Measurements from ENCODE around the gene AACS. TPM values are rescaled to one million over a fixed set of nuclear protein-coding genes. Genes with fewer than 3 reads are reported as not detected.

The AACS gene
- total RNA-seq, 1 experiment from 2014 or later: 31.3 TPM

DNA sequence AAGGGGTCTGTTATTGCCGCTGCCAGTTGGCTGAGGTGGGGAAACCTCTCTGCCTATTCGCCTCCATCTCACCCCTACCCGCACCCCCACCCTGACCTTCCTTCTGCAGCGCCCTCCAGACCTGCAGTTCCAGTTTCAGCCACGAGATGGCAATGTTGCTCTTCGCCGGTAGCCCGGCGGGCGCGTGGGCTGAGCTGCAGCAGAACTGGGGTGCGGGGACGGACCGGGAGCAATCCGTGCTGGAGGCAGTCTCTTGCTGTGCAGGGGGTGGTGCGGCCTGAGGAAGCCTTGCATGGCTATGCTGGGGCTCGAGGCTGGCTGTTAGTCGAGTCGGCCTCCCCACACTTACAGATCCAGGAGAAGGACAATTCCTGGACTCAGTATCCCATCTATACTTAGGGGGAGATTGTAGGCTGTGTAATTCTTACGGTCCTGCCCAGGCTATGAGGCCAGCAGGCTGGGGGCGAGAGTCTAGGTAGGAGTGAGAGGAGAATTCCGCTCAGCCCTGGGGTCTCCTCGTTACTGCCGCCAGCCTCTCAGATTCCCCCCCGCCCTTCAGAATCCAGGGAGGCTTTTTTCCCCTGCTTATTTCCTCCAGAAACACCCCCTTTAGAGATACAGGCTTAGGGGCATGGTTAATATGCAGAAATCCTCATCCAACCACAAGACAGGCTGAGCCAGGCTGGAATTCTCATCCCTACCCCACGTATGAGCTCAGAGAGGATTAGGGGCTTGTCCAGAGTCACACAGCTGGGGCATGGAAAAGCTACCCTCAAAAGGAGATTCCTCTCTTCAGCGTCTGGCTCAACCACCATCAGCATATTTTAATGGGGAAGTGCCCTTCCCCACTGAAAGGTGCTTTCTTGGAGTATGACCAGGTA, 118.2 kb downstream of the AACS start:
- TF ChIP-seq, protein P1, sequence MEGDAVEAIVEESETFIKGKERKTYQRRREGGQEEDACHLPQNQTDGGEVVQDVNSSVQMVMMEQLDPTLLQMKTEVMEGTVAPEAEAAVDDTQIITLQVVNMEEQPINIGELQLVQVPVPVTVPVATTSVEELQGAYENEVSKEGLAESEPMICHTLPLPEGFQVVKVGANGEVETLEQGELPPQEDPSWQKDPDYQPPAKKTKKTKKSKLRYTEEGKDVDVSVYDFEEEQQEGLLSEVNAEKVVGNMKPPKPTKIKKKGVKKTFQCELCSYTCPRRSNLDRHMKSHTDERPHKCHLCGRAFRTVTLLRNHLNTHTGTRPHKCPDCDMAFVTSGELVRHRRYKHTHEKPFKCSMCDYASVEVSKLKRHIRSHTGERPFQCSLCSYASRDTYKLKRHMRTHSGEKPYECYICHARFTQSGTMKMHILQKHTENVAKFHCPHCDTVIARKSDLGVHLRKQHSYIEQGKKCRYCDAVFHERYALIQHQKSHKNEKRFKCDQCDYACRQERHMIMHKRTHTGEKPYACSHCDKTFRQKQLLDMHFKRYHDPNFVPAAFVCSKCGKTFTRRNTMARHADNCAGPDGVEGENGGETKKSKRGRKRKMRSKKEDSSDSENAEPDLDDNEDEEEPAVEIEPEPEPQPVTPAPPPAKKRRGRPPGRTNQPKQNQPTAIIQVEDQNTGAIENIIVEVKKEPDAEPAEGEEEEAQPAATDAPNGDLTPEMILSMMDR (IDR thresholded peaks at IDR 0.05; ENCODE audit: insufficient read depth in 1 of 2, low read depth in 1 of 2, low read length in 1 of 2, severe bottlenecking in 1 of 2, unreplicated experiment in 1 of 2): peak; percentile 97 to 98
- Histone ChIP-seq H3K36me3 (ENCODE audit: control insufficient read depth, insufficient read depth, low read length) (no peaks in the 10 kb centered on the region), H3K27me3 (replicated peaks; ENCODE audit: control insufficient read depth, insufficient read depth, low read length) (peaks cover 4% of the 10 kb centered on the region), H3K4me1 (no peaks in the 10 kb centered on the region), H3K4me3 (ENCODE audit: low read depth, low read length) (no peak overlapping the region), H3K9me3 (no peaks in the 10 kb centered on the region)
- no peak overlapping the region for H3K4me3 Mint-ChIP-seq (ENCODE audit: unreplicated experiment)
- H3K27me3 Mint-ChIP-seq (ENCODE audit: insufficient read depth, unreplicated experiment): peaks cover 30% of the 10 kb centered on the region
- no peaks in the 10 kb centered on the region for H3K9me3 Mint-ChIP-seq (ENCODE audit: unreplicated experiment)
- DNase-seq: peak; percentile 67 to 85
- intact Hi-C loops (cut with micrococcal nuclease; ENCODE audit: unreplicated experiment): loop anchor here (1.0 to 5.0 kb wide), 3 partner anchors 20 to 220 kb away; no protein-coding TSS in a partner anchor
- no peaks in the 10 kb centered on the region for H3K36me3 Mint-ChIP-seq (ENCODE audit: insufficient read depth, unreplicated experiment)
- H3K27ac Mint-ChIP-seq (ENCODE audit: unreplicated experiment): no peak overlapping the region
- ChIA-PET CTCF (interaction anchor here (0.6 to 3.1 kb wide), 7 partner anchors 9 to 219 kb away, joined by 3 to 14 read pairs (median 4); no protein-coding TSS in a partner anchor), POLR2A (no interaction called here)
- BruUV-seq (replicated peaks): no TSS peak
- no peaks in the 10 kb centered on the region for H3K4me1 Mint-ChIP-seq (ENCODE audit: low read depth, unreplicated experiment)

DNA sequence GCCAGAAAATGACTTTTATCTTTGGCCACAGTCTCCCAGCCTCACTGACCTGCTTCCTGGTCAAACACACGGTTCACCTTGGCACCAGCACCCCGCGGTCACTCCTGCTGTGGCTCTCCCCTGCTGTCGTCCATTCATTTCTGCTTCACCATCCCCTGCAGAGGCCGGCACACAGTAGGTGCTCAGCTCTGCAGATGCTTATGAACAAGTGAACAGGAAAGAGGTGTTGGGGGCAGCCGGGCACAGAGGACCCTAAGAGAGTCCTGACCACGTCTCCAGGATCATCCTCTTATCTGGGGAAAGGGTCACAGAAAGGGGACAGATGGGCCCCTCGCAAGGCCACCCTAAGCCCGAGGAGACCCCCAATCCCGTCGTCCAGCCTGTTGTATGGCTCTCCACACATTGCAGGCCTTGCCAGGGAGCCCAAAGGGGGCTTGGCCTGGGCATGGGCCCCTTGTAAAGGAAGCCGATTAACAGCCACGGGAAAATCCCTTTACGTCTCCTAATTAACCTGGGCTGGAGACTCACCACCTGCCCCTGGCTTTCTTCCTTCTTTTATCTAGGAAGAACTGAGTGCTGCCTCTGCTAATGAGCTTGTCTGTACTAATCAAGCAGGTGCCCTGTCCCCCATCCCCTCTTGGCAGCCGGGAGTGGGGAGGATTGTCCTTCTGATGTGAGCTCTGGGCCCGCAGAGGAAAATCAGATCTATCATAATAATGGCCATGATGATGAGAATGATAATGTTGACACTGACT, 119.2 kb downstream of the AACS start:
- H3K4me1 ChIP-seq: no peaks in the 10 kb centered on the region
- H3K9me3 ChIP-seq: no peaks in the 10 kb centered on the region
- no peaks in the 10 kb centered on the region for H3K9me3 Mint-ChIP-seq (ENCODE audit: unreplicated experiment)
- H3K4me3 ChIP-seq (ENCODE audit: low read depth, low read length): no peak overlapping the region
- TF ChIP-seq, protein P1 (IDR thresholded peaks at IDR 0.05; ENCODE audit: insufficient read depth in 1 of 2, low read depth in 1 of 2, low read length in 1 of 2, severe bottlenecking in 1 of 2, unreplicated experiment in 1 of 2): no peak
- H3K27me3 ChIP-seq (replicated peaks; ENCODE audit: control insufficient read depth, insufficient read depth, low read length): peaks cover 4% of the 10 kb centered on the region
- ChIA-PET POLR2A (no interaction called here), CTCF (interaction anchor here (0.6 to 3.1 kb wide), 3 partner anchors 11 to 218 kb away, joined by 3 to 14 read pairs (median 10); no protein-coding TSS in a partner anchor)
- H3K4me3 Mint-ChIP-seq (ENCODE audit: unreplicated experiment): no peak overlapping the region
- no peak for DNase-seq
- no peak overlapping the region for H3K27ac Mint-ChIP-seq (ENCODE audit: unreplicated experiment)
- H3K36me3 ChIP-seq (ENCODE audit: control insufficient read depth, insufficient read depth, low read length): no peaks in the 10 kb centered on the region
- intact Hi-C loops (cut with micrococcal nuclease; ENCODE audit: unreplicated experiment): loop anchor here (5.0 kb wide), 1 partner anchor 148 kb away; no protein-coding TSS in a partner anchor
- H3K27me3 Mint-ChIP-seq (ENCODE audit: insufficient read depth, unreplicated experiment): peaks cover 38% of the 10 kb centered on the region
- H3K4me1 Mint-ChIP-seq (ENCODE audit: low read depth, unreplicated experiment): no peaks in the 10 kb centered on the region
- H3K36me3 Mint-ChIP-seq (ENCODE audit: insufficient read depth, unreplicated experiment): no peaks in the 10 kb centered on the region
- no TSS peak for BruUV-seq (replicated peaks)

DNA sequence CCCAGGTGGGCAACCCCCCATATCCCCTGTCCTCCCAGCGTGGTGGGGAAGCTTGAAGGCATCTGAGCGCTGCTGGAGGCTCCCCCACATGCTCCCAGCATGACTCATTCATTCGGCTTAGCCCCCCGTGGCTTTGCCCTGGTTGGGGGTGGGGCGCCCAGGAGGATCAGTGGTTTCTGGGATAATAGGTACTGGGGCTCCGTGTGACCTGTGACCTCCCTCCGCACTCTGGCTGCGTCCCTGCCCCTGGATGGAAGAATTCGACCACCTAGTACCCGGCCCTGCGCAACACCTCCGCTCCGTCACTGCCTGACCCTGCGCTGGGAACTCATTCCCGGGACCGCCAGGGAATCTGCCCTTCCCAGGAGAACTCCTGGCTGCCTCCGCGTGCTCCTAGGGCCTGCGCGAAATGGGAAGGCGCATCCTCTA, 120.1 kb downstream of the AACS start:
- H3K36me3 ChIP-seq (ENCODE audit: control insufficient read depth, insufficient read depth, low read length): no peaks in the 10 kb centered on the region
- Mint-ChIP-seq H3K27me3 (ENCODE audit: insufficient read depth, unreplicated experiment) (peaks cover 40% of the 10 kb centered on the region), H3K36me3 (ENCODE audit: insufficient read depth, unreplicated experiment) (no peaks in the 10 kb centered on the region), H3K4me1 (ENCODE audit: low read depth, unreplicated experiment) (no peaks in the 10 kb centered on the region), H3K4me3 (ENCODE audit: unreplicated experiment) (no peak overlapping the region), H3K27ac (ENCODE audit: unreplicated experiment) (no peak overlapping the region), H3K9me3 (ENCODE audit: unreplicated experiment) (no peaks in the 10 kb centered on the region)
- POLR2A ChIA-PET: no interaction called here
- H3K27me3 ChIP-seq (replicated peaks; ENCODE audit: control insufficient read depth, insufficient read depth, low read length): peaks cover 6% of the 10 kb centered on the region
- intact Hi-C loops (cut with micrococcal nuclease; ENCODE audit: unreplicated experiment): no loop called here
- H3K9me3 ChIP-seq: no peaks in the 10 kb centered on the region
- CTCF ChIA-PET: no interaction called here
- BruUV-seq (replicated peaks): no TSS peak
- no peaks in the 10 kb centered on the region for H3K4me1 ChIP-seq
- DNase-seq: no peak
- TF ChIP-seq, protein P1 (IDR thresholded peaks at IDR 0.05; ENCODE audit: insufficient read depth in 1 of 2, low read depth in 1 of 2, low read length in 1 of 2, severe bottlenecking in 1 of 2, unreplicated experiment in 1 of 2): no peak
- H3K4me3 ChIP-seq (ENCODE audit: low read depth, low read length): no peak overlapping the region
